Measurements from ENCODE around the gene PSMC1.
A peak's percentile ranks its signal among the peaks of the same experiment; 100 is the strongest.

PSMC1 gene

DNA sequence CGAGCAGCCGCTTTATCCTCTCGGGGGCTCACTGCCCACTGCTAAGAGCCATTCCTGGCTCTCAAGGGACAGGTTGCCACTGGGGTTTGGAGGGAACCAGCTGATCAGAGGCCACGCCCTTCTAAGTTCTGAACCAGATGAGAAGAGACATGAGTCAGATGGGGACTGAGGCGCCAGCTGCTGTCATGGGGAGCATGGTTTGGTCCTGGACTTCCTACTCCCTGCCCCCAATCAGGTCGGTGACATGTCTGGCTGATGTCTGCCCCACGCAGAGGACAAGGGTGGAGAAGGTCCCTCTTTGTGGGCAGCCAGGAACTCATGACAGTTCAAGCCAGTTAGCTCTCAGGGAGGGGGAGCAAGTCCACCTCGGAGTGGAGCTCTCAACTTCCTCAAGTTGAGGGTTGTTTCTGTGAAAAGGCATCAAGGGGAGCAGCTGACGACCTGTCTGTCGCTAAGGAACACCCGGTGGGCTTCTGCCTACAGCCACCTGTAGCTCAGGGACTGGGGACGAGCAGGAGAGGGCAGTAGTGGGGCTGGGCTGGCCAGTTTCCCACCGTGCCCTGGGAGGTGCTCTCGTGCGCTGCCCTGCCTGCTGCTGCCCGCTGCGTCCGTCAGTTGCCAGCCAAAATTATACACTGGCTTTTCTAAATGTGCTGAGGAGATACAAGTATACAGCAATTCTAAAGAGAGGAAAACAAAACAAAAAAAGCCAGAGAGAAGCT, 20.5 kb downstream of the PSMC1 start:
- no peak for DNase-seq

DNA sequence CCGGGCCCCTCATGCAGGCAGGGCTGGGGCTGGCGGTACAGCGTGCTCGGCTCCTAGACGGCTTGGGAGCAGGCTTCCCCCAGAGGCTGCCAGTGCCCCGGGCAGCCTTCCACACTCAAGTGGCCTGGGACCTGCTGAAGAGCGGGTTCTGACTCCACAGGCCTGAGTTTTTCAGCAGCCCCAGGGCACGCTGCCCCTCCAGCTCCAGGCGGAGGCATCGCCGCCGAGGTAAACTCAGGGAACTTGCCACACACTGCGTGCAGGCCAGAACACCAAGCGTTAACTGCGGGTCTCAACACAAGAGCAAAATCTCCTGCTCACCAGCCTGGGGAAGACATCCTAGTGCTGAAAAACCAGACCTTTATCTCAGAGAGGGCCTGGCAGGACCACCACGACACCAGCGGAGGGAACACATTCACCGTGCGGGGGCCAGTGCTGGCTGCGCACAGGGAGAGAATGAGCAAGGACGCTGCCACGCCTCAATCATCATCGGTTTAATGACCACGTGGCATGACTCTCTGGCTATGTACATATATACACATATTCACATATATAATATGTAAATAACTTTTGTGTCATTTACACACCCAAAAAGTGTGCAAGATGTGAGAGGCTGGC, 21.3 kb downstream of the PSMC1 start:
- DNase-seq, result no peak

- DNase-seq, result no peak
These were observed 22.1 kb downstream of the PSMC1 start for GRCh38 chr14:90278199-90279175.

- no peak for DNase-seq
These were observed 23.7 kb downstream of the PSMC1 start for GRCh38 chr14:90280096-90280495.

DNA sequence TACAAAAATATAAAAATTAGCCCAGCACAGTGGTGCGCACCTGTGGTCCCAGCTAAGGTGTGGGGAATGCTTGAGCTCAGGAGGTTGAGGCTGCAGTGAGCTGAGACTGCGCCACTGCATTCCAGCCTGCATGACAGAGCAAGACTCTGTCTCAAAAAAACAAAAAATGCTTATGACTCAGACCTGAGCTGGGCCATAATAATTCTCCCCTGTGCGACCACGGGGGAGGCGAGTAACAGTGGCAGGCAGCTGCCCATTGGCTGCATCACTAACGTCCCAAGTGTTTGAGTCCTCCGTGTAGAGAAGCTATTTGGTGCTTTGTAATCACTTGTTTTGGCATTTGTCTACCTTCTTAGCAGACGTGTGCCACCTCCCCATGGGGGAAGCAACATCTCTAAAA, 24.9 kb downstream of the PSMC1 start:
- DNase-seq, result no peak

DNA sequence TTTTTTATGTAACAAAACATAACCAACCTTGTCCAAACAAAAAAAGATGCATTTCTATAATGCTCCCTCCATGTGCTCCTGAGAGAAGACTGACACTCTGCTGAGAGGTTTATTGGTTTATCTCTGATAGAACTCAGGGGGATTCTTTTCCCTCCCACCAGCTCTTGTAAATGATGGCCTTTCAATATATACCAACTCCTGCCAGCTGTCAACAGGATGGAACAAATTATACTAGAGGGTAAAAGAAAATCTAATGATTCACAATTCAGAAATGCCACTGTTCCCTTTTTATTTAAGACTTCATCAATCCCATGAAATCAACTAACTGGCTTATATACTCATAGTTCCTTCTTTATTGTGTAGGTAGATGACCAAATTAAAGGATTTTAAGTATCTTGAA, 25.4 kb downstream of the PSMC1 start:
- no peak for DNase-seq

DNA sequence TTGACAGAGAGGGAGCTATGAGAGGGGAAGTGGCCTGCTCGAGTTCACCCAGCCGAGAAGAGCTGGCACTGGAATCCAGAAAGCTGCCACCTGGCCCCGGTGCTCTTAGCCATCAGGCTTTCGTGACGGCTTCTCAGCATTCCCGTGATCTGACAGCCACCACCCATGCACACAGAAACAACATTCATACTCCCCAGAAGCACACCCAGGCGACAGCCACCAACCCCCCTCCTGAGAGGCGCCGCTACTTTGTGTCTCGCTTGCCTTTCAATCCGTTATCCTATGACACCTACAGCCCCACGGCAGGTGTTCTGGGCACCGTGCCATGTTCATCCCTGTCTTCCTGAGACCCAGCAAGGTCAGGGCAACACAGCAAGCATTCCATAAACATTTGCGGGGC, 31.4 kb downstream of the PSMC1 start:
- no peak for DNase-seq

GRCh38 chr14:90288651-90289355, 32.5 kb downstream of the PSMC1 start:
- no peak for DNase-seq

DNA sequence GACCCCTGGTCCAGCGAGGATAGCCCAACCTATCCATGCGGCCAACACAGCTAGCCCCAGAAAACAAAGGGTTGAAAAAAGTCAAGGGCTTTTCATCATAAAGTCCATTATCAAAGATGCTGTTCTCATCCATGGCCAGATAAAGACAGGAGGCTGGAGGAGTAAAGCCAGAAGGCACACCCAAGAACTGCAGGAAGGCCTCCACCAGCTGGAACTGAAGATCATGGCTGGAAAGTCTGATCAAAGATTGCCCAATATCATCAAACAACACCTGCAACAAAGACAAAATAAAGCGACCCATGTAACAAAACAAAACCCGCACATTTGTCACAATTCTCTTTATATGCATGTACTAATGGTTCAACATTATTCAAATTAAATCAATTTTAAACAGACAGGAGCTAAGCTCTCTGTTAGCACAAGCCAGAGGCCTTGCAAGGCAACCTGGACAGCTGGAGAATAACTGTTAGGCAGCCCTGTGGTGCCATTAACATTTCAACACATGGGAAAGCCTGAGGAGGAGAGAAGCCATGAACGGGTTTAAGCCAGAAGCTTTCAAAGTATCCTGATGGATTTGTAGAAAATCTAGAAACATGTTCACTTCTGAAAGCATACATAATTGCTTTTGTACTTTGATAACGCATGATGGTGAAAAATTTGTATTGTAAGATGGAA, 34.1 kb downstream of the PSMC1 start:
- no peak for DNase-seq

DNA sequence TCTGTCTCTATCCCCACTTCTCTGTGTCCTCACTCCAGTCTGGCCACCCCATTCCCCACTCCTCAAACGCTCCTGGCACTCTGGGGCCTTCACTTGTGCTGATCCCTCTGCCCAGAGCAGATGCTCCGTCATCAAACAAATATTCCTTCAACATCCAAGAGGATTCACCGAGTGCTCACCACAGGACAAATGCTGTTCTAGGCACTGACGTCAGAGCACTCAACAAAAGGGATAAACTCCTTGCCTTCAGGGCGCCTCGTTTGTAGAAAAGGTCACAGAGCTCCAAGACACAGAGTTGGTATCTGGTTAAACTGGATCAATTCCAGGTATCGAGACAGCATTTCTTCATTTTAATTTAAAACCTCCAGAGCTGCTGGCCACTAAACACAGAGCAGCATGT, 35.3 kb downstream of the PSMC1 start:
- DNase-seq, result no peak

- DNase-seq, result no peak
These were observed 37.7 kb downstream of the PSMC1 start for GRCh38 chr14:90293766-90294730.

GRCh38 chr14:90294872-90295271, 38.5 kb downstream of the PSMC1 start:
- no peak for DNase-seq

GRCh38 chr14:90295870-90296516, 39.6 kb downstream of the PSMC1 start:
- DNase-seq, result no peak

DNA sequence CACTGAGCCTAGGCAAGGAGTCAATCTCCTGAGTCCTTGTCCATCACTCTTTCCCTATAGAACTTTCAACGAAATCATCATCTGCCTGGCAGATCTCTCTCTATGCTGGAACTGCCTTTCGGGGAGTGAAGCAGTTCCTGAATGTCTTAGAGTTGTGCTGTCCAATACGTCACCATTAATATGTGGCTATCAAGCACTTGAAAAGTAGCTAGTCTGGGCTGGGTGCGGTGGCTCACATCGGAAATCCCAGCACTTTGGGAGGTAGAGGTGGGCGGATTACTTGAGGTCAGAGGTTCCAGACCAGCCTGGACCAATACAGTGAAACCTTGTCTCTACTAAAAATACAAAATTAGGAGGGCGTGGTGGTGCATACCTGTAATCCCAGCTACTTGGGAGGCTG, 40.3 kb downstream of the PSMC1 start:
- no peak for DNase-seq

- no peak for DNase-seq
These were observed 41.7 kb downstream of the PSMC1 start for GRCh38 chr14:90297876-90298629.

- DNase-seq, result peak; percentile 41
These were observed 43.1 kb downstream of the PSMC1 start for GRCh38 chr14:90299408-90299807.

- DNase-seq, result no peak
These were observed 44.3 kb downstream of the PSMC1 start for GRCh38 chr14:90300611-90301047.

DNA sequence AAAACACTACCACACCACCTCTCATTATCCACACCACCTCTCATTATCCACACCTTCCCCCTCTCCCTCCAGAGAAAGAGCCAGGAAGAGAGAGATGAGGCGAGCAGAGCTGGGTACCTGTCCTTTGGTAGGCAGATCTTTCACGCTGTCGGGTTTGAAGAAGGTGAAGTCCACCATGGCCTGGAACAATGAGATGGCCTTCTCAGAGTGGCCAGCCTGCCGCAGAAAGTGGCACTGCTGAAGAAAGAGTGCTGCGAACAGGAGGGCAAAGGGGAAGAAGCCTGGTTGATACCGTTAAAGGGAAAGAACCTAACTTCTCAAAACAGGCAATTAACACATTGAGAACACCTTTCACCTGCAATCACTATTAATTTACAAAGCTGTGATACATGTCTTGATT, 44.8 kb downstream of the PSMC1 start:
- DNase-seq, result no peak

DNA sequence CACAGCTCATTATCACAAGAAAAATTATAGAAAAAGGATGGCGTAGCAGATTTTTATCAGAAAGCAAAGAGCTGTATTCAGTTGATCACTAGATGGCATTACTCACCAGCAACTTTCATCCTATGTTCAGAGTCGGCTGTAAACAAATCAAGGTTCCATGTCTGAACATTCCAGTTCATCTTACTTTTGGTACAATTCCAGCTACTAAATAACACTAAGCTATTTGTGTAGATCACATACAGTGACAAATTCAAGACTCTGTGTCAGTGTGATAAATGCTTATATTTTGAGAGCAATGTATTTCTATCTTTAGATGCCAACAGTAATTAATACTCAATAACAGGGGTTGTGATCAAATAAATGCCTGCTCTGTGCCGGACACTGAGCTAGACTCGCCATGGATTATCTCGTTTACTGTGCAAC, 45.3 kb downstream of the PSMC1 start:
- DNase-seq, result no peak

All from GDM1 (cell line).